ENCODE measurements around the gene SLC4A3. TPM values are rescaled to one million over a fixed set of nuclear protein-coding genes. Genes with fewer than 3 reads are reported as not detected.

The SLC4A3 gene
- total RNA-seq, 6 experiments from 2014 or later = 0.14 to 0.42 (median 0.27) TPM; not detected in 1

- Histone ChIP-seq H3K4me3 (no peak overlapping the region), H3K27me3 (no peaks in the 10 kb centered on the region), H3K9me3 (no peaks in the 10 kb centered on the region), H3K36me3 (no peaks in the 10 kb centered on the region), H3K4me1 (no peaks in the 10 kb centered on the region), H3K27ac (no peak overlapping the region)
- 77% methylated on average over 10 of the region's 17 CpGs for WGBS (ENCODE audit: insufficient coverage, low coverage, low lambda C conversion rate, missing lambda C conversion rate)
- intact Hi-C loops (cut with DNase I) = no loop called here
- no peak for DNase-seq
- ATAC-seq = no peak
- TF ChIP-seq CTCF (IDR thresholded peaks at IDR 0.05) (no peak), POLR2A (IDR thresholded peaks at IDR 0.05) (no peak)
Measured at GRCh38 chr2:219638217-219638947, 11.0 kb downstream of the SLC4A3 start.

DNA sequence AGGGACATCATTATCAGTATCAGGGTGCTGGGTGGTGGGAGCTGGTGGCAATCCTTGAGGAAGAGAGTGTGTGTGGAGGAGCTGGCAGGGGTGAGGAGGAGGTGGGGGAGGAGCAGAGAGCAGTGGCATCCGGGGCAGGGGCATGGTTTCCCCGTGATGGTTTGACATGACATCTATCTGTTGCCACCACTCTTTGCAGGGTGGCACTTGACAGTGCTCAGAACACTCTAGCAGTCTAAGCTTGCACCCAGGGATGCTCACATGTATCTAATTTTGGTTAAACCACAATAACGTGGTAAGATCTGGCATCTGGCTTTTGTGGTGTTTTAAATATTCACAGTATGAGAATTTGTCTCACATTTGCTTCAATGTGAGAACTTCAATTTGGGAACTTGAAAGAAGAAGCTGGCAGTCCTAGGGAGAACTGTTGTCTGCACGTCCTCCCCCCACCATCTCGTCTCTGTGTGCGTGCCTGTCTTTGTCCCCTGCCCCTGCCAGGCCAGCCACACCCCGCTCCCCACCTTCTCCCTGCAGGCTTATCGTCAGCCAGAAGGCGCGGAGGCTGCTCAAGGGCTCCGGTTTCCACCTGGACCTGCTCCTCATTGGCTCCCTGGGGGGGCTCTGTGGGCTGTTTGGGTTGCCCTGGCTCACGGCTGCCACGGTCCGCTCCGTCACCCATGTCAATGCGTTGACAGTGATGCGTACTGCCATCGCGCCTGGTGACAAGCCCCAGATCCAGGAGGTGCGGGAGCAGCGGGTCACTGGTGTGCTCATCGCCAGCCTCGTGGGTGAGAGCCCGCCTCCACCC is 11.7 kb downstream of the SLC4A3 start:
- H3K9me3 ChIP-seq = no peaks in the 10 kb centered on the region
- intact Hi-C loops (cut with DNase I) = no loop called here
- ATAC-seq = no peak
- H3K27me3 ChIP-seq = no peaks in the 10 kb centered on the region
- DNase-seq = no peak
- H3K36me3 ChIP-seq = no peaks in the 10 kb centered on the region
- TF ChIP-seq CTCF (IDR thresholded peaks at IDR 0.05) (no peak), POLR2A (IDR thresholded peaks at IDR 0.05) (no peak)
- H3K4me1 ChIP-seq = no peaks in the 10 kb centered on the region
- no peak overlapping the region for H3K27ac ChIP-seq
- H3K4me3 ChIP-seq = no peak overlapping the region
- WGBS (ENCODE audit: insufficient coverage, low coverage, low lambda C conversion rate, missing lambda C conversion rate) = 44% methylated on average over 6 of the region's 24 CpGs

DNA sequence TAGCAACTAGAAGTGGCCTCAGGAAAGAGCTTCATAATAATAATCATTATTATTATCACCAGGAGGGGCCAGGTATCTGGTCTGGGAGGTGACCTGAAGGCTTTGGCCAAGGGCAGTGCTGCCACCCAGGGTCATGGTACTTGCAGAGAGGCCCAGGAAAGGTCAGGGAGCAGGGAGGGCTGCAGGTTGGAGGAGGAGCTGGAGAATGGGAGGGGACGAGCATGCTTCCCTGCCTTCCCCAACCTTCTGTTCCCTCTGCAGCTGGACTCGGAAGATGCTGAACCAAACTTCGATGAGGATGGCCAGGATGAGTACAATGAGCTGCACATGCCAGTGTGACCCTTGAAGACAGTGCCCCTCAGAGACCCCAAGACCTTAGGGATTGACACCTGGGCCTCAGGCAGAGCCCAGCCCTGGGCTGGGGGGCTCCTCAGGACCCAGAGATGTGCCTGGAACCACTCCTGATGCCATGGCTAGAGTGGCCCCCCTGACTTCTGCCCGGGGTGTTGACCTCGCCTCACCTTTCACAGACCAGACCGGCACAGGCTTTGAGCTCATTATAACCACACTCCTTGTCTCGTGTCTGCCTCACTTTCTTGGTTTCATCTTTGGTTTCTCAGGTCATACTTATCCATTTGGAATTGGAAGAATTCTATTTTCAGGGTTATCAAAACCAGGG is 14.1 kb downstream of the SLC4A3 start:
- Histone ChIP-seq H3K4me1 (no peaks in the 10 kb centered on the region), H3K36me3 (no peaks in the 10 kb centered on the region), H3K9me3 (no peaks in the 10 kb centered on the region), H3K4me3 (no peak overlapping the region), H3K27me3 (no peaks in the 10 kb centered on the region), H3K27ac (no peak overlapping the region)
- intact Hi-C loops (cut with DNase I) = no loop called here
- no peak for DNase-seq
- TF ChIP-seq POLR2A (IDR thresholded peaks at IDR 0.05) (no peak), CTCF (IDR thresholded peaks at IDR 0.05) (no peak)
- ATAC-seq = no peak
- WGBS (ENCODE audit: insufficient coverage, low coverage, low lambda C conversion rate, missing lambda C conversion rate) = 71% methylated on average over 4 of the region's 7 CpGs

DNA sequence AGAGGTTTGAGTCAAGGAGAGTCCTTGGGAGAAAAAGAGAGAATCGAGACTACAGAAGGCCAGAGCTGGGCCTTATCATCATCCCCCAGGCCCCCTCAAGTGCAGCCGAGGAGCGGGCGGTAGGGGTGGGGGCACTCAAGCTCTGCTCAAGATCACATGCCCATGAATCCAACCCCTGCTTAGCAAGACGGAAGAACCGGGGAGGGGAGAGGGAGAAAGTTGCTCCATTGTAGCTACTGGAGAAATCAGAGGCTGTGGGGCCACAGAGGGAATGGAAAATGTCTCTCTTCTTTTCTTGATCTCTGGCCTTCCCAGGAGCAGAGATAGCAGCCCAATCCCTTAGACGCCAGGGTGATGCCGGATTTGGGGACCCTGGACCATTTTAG is 14.6 kb downstream of the SLC4A3 start:
- Histone ChIP-seq H3K4me1 (no peaks in the 10 kb centered on the region), H3K27me3 (no peaks in the 10 kb centered on the region), H3K36me3 (no peaks in the 10 kb centered on the region), H3K9me3 (no peaks in the 10 kb centered on the region), H3K27ac (no peak overlapping the region), H3K4me3 (no peak overlapping the region)
- intact Hi-C loops (cut with DNase I) = no loop called here
- WGBS (ENCODE audit: insufficient coverage, low coverage, low lambda C conversion rate, missing lambda C conversion rate) = 65% methylated on average over 6 of the region's 8 CpGs
- TF ChIP-seq POLR2A (IDR thresholded peaks at IDR 0.05) (no peak), CTCF (IDR thresholded peaks at IDR 0.05) (no peak)
- DNase-seq (no peak), ATAC-seq (no peak)

All from right lobe of liver (tissue), 6 donors.